ENCODE data around the gene CST8. TPM values are rescaled to one million over a fixed set of nuclear protein-coding genes. Genes with fewer than 3 reads are reported as not detected.

CST8 gene
- total RNA-seq, 1 experiment from 2014 or later, result not detected

DNA sequence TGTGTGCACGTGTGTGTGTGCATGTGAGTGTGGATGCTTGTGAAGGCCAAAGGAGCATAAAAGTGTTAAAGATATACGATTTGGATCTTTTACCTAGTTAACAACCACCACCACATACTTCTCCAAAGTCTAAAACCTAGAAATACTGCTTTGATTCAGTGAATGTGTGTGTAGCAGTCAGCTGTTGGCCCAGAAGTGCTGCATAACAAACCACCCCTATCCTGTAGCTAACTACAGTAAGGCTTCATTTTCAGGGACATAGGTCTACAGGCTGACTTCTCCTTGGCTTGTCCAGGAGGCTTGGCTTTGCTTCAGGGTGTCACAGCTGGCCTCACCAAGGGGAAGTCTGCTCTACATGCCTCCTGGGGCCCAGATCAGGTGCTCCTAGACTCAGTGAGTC is 2.4 kb upstream of the CST8 start:
- no peak for TF ChIP-seq TCF7L2 (IDR thresholded peaks at IDR 0.05; ENCODE audit: low read depth, low read length)
- H3K27ac ChIP-seq (ENCODE audit: low read length), result no peak overlapping the region
- H3K36me3 ChIP-seq (ENCODE audit: control insufficient read depth, insufficient read depth, low read length), result no peaks in the 10 kb centered on the region
- in situ Hi-C loops (cut with HindIII; ENCODE audit: low pct_unique_long_range_greater_than_20kb, low sequenced_read_pairs), result no loop called here
- ChIA-PET CTCF (no interaction called here), POLR2A (no interaction called here)
- intact Hi-C loops (cut with micrococcal nuclease; ENCODE audit: unreplicated experiment), result no loop called here
- H3K27me3 ChIP-seq (ENCODE audit: control insufficient read depth, insufficient read depth, low read length), result no peaks in the 10 kb centered on the region
- no peak for ATAC-seq
- BruUV-seq (replicated peaks), result no TSS peak
- no peaks in the 10 kb centered on the region for H3K9me3 ChIP-seq (ENCODE audit: control insufficient read depth, insufficient read depth, low read depth, low read length)
- DNase-seq (ENCODE audit: low read depth, low spot score), result no peak
- no peaks in the 10 kb centered on the region for H3K4me1 ChIP-seq (ENCODE audit: control insufficient read depth, insufficient read depth, low read length)
- no peak overlapping the region for H3K4me3 ChIP-seq (ENCODE audit: low read depth in 2 of 2, low read length in 2 of 2)

DNA sequence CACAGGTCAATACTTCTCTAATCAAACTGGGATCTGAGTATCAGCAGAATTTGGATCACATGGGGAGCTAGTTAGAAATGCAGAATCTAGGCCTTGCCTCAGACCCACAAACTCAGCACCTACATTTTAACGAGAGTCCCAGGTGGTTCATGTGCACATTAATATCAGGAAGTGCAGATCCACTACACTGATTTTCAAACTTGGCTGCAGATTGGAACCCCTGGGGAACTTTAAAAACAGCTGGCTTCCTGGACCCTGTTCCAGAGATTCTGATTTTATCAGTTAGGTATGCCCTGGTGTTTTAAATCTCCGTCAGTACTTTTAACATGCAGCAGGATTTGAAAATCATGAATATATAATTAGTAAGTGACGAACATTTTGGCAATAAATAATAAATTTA is 1.9 kb upstream of the CST8 start:
- Histone ChIP-seq H3K27me3 (ENCODE audit: control insufficient read depth, insufficient read depth, low read length) (no peaks in the 10 kb centered on the region), H3K27ac (ENCODE audit: low read length) (no peak overlapping the region), H3K4me1 (ENCODE audit: control insufficient read depth, insufficient read depth, low read length) (no peaks in the 10 kb centered on the region), H3K9me3 (ENCODE audit: control insufficient read depth, insufficient read depth, low read depth, low read length) (no peaks in the 10 kb centered on the region), H3K4me3 (ENCODE audit: low read depth in 2 of 2, low read length in 2 of 2) (no peak overlapping the region), H3K36me3 (ENCODE audit: control insufficient read depth, insufficient read depth, low read length) (no peaks in the 10 kb centered on the region)
- no peak for ATAC-seq
- POLR2A ChIA-PET, result no interaction called here
- no peak for DNase-seq (ENCODE audit: low read depth, low spot score)
- CTCF ChIA-PET, result no interaction called here
- intact Hi-C loops (cut with micrococcal nuclease; ENCODE audit: unreplicated experiment), result no loop called here
- no peak for TF ChIP-seq TCF7L2 (IDR thresholded peaks at IDR 0.05; ENCODE audit: low read depth, low read length)
- TF ChIP-seq, protein P1, sequence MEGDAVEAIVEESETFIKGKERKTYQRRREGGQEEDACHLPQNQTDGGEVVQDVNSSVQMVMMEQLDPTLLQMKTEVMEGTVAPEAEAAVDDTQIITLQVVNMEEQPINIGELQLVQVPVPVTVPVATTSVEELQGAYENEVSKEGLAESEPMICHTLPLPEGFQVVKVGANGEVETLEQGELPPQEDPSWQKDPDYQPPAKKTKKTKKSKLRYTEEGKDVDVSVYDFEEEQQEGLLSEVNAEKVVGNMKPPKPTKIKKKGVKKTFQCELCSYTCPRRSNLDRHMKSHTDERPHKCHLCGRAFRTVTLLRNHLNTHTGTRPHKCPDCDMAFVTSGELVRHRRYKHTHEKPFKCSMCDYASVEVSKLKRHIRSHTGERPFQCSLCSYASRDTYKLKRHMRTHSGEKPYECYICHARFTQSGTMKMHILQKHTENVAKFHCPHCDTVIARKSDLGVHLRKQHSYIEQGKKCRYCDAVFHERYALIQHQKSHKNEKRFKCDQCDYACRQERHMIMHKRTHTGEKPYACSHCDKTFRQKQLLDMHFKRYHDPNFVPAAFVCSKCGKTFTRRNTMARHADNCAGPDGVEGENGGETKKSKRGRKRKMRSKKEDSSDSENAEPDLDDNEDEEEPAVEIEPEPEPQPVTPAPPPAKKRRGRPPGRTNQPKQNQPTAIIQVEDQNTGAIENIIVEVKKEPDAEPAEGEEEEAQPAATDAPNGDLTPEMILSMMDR (IDR thresholded peaks at IDR 0.05), result no peak
- no peak for TF ChIP-seq SIN3A (IDR thresholded peaks at IDR 0.05; ENCODE audit: borderline replicate concordance, insufficient read depth, low read depth, low read length)
- no peak for TF ChIP-seq POLR2AphosphoS5 (IDR thresholded peaks at IDR 0.05; ENCODE audit: low read depth, low read length)
- TF ChIP-seq, protein P2, sequence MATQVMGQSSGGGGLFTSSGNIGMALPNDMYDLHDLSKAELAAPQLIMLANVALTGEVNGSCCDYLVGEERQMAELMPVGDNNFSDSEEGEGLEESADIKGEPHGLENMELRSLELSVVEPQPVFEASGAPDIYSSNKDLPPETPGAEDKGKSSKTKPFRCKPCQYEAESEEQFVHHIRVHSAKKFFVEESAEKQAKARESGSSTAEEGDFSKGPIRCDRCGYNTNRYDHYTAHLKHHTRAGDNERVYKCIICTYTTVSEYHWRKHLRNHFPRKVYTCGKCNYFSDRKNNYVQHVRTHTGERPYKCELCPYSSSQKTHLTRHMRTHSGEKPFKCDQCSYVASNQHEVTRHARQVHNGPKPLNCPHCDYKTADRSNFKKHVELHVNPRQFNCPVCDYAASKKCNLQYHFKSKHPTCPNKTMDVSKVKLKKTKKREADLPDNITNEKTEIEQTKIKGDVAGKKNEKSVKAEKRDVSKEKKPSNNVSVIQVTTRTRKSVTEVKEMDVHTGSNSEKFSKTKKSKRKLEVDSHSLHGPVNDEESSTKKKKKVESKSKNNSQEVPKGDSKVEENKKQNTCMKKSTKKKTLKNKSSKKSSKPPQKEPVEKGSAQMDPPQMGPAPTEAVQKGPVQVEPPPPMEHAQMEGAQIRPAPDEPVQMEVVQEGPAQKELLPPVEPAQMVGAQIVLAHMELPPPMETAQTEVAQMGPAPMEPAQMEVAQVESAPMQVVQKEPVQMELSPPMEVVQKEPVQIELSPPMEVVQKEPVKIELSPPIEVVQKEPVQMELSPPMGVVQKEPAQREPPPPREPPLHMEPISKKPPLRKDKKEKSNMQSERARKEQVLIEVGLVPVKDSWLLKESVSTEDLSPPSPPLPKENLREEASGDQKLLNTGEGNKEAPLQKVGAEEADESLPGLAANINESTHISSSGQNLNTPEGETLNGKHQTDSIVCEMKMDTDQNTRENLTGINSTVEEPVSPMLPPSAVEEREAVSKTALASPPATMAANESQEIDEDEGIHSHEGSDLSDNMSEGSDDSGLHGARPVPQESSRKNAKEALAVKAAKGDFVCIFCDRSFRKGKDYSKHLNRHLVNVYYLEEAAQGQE (IDR thresholded peaks at IDR 0.05; ENCODE audit: insufficient read depth in 1 of 2, low read depth in 2 of 2, low read length in 1 of 2), result no peak
- no TSS peak for BruUV-seq (replicated peaks)
- in situ Hi-C loops (cut with HindIII; ENCODE audit: low pct_unique_long_range_greater_than_20kb, low sequenced_read_pairs), result no loop called here

DNA sequence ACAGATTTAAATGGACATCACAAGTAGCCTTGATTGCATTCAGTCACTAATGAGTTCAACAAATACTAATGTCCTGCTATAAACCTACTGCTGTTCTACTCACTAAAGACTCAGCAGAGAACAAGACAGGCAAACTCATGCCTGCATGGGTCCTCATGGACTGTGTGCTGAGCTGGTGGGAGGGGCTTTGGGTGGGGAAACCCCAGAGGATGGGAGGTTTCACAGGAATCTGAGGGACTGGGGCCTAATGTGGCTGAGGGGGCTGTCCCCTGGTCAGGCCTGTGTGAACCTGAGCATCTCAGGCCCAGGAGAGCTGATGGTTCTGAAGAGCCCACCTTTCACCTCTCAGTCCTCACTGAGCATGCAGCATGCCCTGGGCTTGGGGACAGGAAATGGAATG is 1.4 kb downstream of the CST8 start:
- no TSS peak for BruUV-seq (replicated peaks)
- in situ Hi-C loops (cut with HindIII; ENCODE audit: low pct_unique_long_range_greater_than_20kb, low sequenced_read_pairs) (no loop called here), intact Hi-C loops (cut with micrococcal nuclease; ENCODE audit: unreplicated experiment) (no loop called here)
- no peaks in the 10 kb centered on the region for H3K36me3 ChIP-seq (ENCODE audit: control insufficient read depth, insufficient read depth, low read length)
- CTCF ChIA-PET, result no interaction called here
- TF ChIP-seq TCF7L2 (IDR thresholded peaks at IDR 0.05; ENCODE audit: low read depth, low read length), result no peak
- TF ChIP-seq, protein P1 (IDR thresholded peaks at IDR 0.05), result no peak
- TF ChIP-seq, protein P2 (IDR thresholded peaks at IDR 0.05; ENCODE audit: insufficient read depth in 1 of 2, low read depth in 2 of 2, low read length in 1 of 2), result no peak
- no peak for TF ChIP-seq SIN3A (IDR thresholded peaks at IDR 0.05; ENCODE audit: borderline replicate concordance, insufficient read depth, low read depth, low read length)
- no peak for TF ChIP-seq POLR2AphosphoS5 (IDR thresholded peaks at IDR 0.05; ENCODE audit: low read depth, low read length)
- H3K27ac ChIP-seq (ENCODE audit: low read length), result no peak overlapping the region
- no peak for DNase-seq (ENCODE audit: low read depth, low spot score)
- no peaks in the 10 kb centered on the region for H3K4me1 ChIP-seq (ENCODE audit: control insufficient read depth, insufficient read depth, low read length)
- H3K27me3 ChIP-seq (ENCODE audit: control insufficient read depth, insufficient read depth, low read length), result no peaks in the 10 kb centered on the region
- H3K4me3 ChIP-seq (ENCODE audit: low read depth in 2 of 2, low read length in 2 of 2), result no peak overlapping the region
- no peaks in the 10 kb centered on the region for H3K9me3 ChIP-seq (ENCODE audit: control insufficient read depth, insufficient read depth, low read depth, low read length)
- ATAC-seq, result peak; percentile 17; the same call in 1 of the 2 replicates
- POLR2A ChIA-PET, result no interaction called here

Measured in Panc1 (cell line).